Mesothelial cell of epicardium (in vitro differentiated cells): Measurements from ENCODE around the gene NUCB2. TPM values are rescaled to one million over a fixed set of nuclear protein-coding genes. Genes with fewer than 3 reads are reported as not detected.
"Not testable (repeated sequence)": the region's sequence is repeated elsewhere in the genome, so short reads cannot be mapped to it uniquely, and the experiment has no call there.

Source experiments
- DNase-seq, 2 experiments: peaks; one replicate each; pipeline ENCODE4 v3.0.0; 2021; ENCODE audit warnings: low spot score in 2 of 2; ENCODE audit not compliant: unreplicated experiment in 2 of 2
- H3K27ac Mint-ChIP-seq: 2 replicates; pipeline ENCODE4 v1.8.0; 2021; ENCODE audit warnings: mixed read lengths
- H3K27me3 Mint-ChIP-seq: 2 replicates; pipeline ENCODE4 v1.8.0; 2021; ENCODE audit warnings: low read depth, mixed read lengths
- H3K36me3 Mint-ChIP-seq: 2 replicates; pipeline ENCODE4 v1.8.0; 2021; ENCODE audit warnings: mixed read lengths
- H3K4me1 Mint-ChIP-seq: 2 replicates; pipeline ENCODE4 v1.8.0; 2021; ENCODE audit warnings: mixed read lengths
- H3K4me3 Mint-ChIP-seq: 2 replicates; pipeline ENCODE4 v1.8.0; 2021; ENCODE audit warnings: mild to moderate bottlenecking, moderate library complexity, mixed read lengths
- H3K9me3 Mint-ChIP-seq: 2 replicates; pipeline ENCODE4 v1.8.0; 2021; ENCODE audit warnings: mixed read lengths
- total RNA-seq: library from RNA; stranded (reverse); gene quantifications from 3 replicates; pipeline ENCODE4 v1.2.1, GENCODE V29; 2021
- TF ChIP-seq, protein P1 (sequence below): fragments of 200-600 bp; sonication (generic); IDR thresholded peaks from one replicate; pipeline ENCODE4 v1.5.0; 2021; ENCODE audit warnings: antibody characterized with exemption; ENCODE audit not compliant: unreplicated experiment

Gene NUCB2
- total RNA-seq, 1 donor from 2014 or later: 49.2 TPM

DNA sequence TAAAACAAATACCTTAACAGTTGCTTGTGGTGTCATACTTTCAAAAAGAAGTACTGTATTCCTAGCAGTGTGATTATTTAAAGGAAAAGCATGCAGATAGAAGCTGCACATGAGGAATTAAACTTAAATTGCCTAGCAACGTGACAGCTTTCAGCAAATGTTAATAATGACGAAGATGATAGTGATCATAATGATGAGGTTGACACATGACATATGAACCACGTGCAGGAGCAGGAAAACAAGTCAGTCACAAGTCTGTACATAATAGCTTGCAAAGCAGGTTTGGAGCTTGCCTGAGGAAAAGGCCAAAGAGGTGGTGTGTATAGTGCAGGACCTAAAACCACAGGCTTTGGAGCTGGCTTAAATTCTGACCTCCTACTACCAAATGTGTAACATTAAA is 38.2 kb upstream of the NUCB2 start:
- Mint-ChIP-seq H3K27ac (no peak overlapping the region), H3K36me3 (no peaks in the 10 kb centered on the region), H3K4me3 (no peak overlapping the region), H3K9me3 (no peaks in the 10 kb centered on the region), H3K4me1 (peaks cover 6% of the 10 kb centered on the region), H3K27me3 (peaks cover 5% of the 10 kb centered on the region)
- DNase-seq: no peak
- TF ChIP-seq, protein P1, sequence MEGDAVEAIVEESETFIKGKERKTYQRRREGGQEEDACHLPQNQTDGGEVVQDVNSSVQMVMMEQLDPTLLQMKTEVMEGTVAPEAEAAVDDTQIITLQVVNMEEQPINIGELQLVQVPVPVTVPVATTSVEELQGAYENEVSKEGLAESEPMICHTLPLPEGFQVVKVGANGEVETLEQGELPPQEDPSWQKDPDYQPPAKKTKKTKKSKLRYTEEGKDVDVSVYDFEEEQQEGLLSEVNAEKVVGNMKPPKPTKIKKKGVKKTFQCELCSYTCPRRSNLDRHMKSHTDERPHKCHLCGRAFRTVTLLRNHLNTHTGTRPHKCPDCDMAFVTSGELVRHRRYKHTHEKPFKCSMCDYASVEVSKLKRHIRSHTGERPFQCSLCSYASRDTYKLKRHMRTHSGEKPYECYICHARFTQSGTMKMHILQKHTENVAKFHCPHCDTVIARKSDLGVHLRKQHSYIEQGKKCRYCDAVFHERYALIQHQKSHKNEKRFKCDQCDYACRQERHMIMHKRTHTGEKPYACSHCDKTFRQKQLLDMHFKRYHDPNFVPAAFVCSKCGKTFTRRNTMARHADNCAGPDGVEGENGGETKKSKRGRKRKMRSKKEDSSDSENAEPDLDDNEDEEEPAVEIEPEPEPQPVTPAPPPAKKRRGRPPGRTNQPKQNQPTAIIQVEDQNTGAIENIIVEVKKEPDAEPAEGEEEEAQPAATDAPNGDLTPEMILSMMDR: no peak

DNA sequence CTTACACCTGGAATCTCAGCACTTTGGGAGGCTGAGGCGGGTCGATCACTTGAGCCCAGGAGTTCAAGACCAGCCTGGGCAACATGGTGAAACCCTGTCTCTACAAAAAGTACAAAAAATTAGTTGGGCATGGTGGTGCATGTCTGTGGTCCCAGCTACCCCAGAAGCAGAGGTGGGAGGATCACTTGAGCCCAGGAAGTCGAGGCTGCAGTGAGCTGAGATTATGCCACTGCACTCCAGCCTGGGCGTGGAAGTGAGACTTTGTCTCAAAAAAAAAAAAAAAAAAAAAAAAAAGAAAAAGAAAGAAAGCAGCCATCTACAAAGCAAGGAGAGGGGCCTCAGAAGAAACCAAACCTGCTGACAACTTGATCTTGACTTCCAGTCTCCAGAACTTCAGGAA is 36.6 kb upstream of the NUCB2 start:
- not testable (repeated sequence) for H3K9me3 Mint-ChIP-seq, DNase-seq, H3K27ac Mint-ChIP-seq, H3K36me3 Mint-ChIP-seq, H3K4me1 Mint-ChIP-seq, H3K4me3 Mint-ChIP-seq, H3K27me3 Mint-ChIP-seq

DNA sequence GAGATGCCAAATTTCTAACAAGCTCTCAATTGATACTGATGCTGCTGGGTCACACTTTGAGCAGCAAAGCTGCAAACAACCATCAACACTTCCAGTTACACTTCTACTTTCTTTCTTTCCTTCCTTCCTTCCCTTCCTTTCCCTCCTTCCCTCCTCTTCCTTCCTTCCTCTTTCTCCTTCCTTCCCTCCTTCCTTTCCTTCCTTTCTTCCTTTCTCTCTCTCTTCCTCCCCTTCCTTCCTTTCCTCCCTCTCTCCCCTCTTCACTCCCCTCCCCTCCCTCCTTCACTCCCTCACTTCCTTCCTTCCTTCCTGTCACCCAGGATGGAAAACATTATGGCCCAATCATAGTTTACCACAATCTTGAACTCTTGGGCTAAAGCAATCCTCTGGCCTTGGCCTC is 35.8 kb upstream of the NUCB2 start:
- H3K4me3 Mint-ChIP-seq: no peak overlapping the region
- no peaks in the 10 kb centered on the region for H3K36me3 Mint-ChIP-seq

DNA sequence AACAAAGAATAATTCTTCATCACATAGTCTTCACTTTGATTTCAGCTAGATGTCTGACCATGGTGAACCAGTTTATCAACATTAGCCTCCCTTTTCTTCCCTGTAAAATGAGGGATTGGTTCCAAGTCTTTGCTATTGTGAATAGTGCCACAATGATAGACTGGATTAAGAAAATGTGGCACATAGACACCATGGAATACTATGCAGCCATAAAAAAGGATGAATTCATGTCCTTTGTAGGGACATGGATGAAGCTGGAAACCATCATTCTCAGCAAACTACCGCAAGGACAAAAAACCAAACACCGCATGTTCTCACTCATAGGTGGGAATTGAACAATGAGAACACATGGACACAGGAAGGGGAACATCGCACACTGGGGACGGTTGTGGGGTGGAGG is 33.6 kb upstream of the NUCB2 start:
- not testable (repeated sequence) for H3K27me3 Mint-ChIP-seq, H3K4me1 Mint-ChIP-seq, H3K9me3 Mint-ChIP-seq, DNase-seq, H3K36me3 Mint-ChIP-seq, H3K27ac Mint-ChIP-seq, H3K4me3 Mint-ChIP-seq

More for the DNA sequence above, 35.8 kb upstream of the NUCB2 start:
- peaks cover 6% of the 10 kb centered on the region for H3K4me1 Mint-ChIP-seq
- no peak for DNase-seq
- no peaks in the 10 kb centered on the region for H3K9me3 Mint-ChIP-seq
- TF ChIP-seq, protein P1: no peak
- H3K27ac Mint-ChIP-seq: no peak overlapping the region
- H3K27me3 Mint-ChIP-seq: peaks cover 5% of the 10 kb centered on the region

DNA sequence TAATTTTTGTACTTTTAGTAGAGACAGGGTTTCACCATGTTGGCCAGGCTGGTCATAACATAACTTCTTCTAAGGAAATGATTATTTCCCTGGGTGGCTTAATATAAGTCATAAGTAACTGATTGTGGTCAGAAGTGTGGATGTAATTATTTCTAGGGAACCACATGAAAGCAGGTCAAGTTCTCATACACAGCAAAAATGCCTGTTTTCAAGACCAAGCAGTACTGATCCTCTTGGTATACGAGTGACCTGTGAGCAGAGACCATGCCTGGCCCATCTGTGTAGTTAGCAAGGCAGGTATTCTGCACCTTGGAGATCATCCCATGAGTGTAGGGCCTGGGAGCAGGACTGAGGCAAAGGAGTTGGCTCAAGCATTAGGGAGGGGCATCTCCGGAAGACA is 32.5 kb upstream of the NUCB2 start:
- Mint-ChIP-seq H3K27ac (no peak overlapping the region), H3K36me3 (no peaks in the 10 kb centered on the region), H3K4me3 (no peak overlapping the region), H3K4me1 (no peaks in the 10 kb centered on the region), H3K27me3 (peaks cover 5% of the 10 kb centered on the region), H3K9me3 (no peaks in the 10 kb centered on the region)
- DNase-seq: no peak
- TF ChIP-seq, protein P1: no peak

DNA sequence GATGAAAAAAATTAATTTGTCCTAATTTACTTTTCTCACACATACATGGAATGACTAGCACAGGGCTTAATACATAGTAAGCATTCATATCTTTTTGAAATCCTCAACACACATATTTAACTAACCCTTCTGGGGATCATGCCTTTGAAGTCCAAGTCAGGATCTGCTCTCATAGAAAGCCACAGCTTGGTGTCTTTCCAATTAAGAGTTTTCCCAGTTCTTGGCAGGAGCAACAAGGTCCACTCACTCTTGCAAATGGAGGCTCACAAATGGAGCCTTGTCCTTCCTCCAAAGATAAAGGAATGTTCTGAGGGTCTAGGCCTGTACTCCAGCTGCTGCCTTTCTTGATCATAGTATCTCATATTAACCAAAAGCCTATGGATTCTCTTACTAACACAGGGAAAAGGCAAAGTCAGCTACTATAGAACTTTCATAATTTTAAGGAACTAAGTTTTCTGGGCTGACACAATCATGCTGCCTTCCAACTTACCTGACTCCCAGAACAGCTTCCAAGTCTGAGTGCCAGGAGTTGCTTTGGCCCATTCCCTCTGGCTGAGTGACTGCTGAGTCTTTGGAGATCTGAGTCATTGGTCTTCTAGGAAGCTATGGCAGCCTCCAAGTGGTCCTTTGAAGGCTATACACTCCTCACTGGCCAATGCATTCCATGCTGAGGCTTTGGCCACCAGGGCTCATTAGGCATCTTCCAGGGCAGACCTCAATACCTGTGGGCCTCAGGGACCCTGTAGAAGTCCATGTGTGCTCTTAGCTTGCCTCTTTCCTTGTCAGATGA is 25.8 kb upstream of the NUCB2 start:
- Mint-ChIP-seq H3K9me3 (no peaks in the 10 kb centered on the region), H3K4me1 (no peaks in the 10 kb centered on the region), H3K27me3 (no peaks in the 10 kb centered on the region), H3K4me3 (no peak overlapping the region), H3K36me3 (no peaks in the 10 kb centered on the region), H3K27ac (no peak overlapping the region)
- no peak for DNase-seq
- TF ChIP-seq, protein P1: no peak
